ENCODE results near the gene ALDH3B2.
"Not testable (repeated sequence)": the region's sequence is repeated elsewhere in the genome, so short reads cannot be mapped to it uniquely, and the experiment has no call there.

ALDH3B2 gene

GRCh38 chr11:67711212-67711611, 36.8 kb upstream of the ALDH3B2 start:
- not testable (repeated sequence) for H3K4me3 ChIP-seq (ENCODE audit: low read length, poor library complexity, severe bottlenecking); H3K4me2 ChIP-seq (ENCODE audit: low read depth, low read length, poor library complexity, severe bottlenecking)

GRCh38 chr11:67709806-67710205, 35.4 kb upstream of the ALDH3B2 start:
- H3K9ac ChIP-seq (ENCODE audit: low read depth, low read length, poor library complexity, severe bottlenecking); H3K9me2 ChIP-seq (replicated peaks; ENCODE audit: low read depth, low read length); H3K79me2 ChIP-seq (ENCODE audit: insufficient read depth, low read length); H3K9me3 ChIP-seq (ENCODE audit: insufficient read depth, low read depth, low read length); H4K20me1 ChIP-seq (ENCODE audit: insufficient read depth, low read length, poor library complexity, severe bottlenecking); H3K4me2 ChIP-seq (ENCODE audit: low read depth, low read length, poor library complexity, severe bottlenecking); H2AFZ ChIP-seq (ENCODE audit: low read length); H3K36me3 ChIP-seq (ENCODE audit: insufficient read depth, low read length); H3K27me3 ChIP-seq (ENCODE audit: insufficient read depth, low read length, poor library complexity, severe bottlenecking); H3K4me1 ChIP-seq (ENCODE audit: insufficient read depth, low read length, poor library complexity, severe bottlenecking); H3F3A ChIP-seq (ENCODE audit: low read depth); H3K4me3 ChIP-seq (ENCODE audit: low read length, poor library complexity, severe bottlenecking): not testable (repeated sequence)

More at GRCh38 chr11:67711212-67711611, 36.8 kb upstream of the ALDH3B2 start:
- not testable (repeated sequence) for H3K79me2 ChIP-seq (ENCODE audit: insufficient read depth, low read length); H3K9ac ChIP-seq (ENCODE audit: low read depth, low read length, poor library complexity, severe bottlenecking); H3K9me3 ChIP-seq (ENCODE audit: insufficient read depth, low read depth, low read length); H4K20me1 ChIP-seq (ENCODE audit: insufficient read depth, low read length, poor library complexity, severe bottlenecking); H3K36me3 ChIP-seq (ENCODE audit: insufficient read depth, low read length); H3K4me1 ChIP-seq (ENCODE audit: insufficient read depth, low read length, poor library complexity, severe bottlenecking); H3K9me2 ChIP-seq (replicated peaks; ENCODE audit: low read depth, low read length); H3F3A ChIP-seq (ENCODE audit: low read depth); H3K27me3 ChIP-seq (ENCODE audit: insufficient read depth, low read length, poor library complexity, severe bottlenecking); H2AFZ ChIP-seq (ENCODE audit: low read length)

- Histone ChIP-seq H3K9ac (ENCODE audit: low read depth, low read length, poor library complexity, severe bottlenecking) (no peak overlapping the region), H3K4me3 (ENCODE audit: low read length, poor library complexity, severe bottlenecking) (no peak overlapping the region), H3K36me3 (ENCODE audit: insufficient read depth, low read length) (no peaks in the 10 kb centered on the region), H3K4me1 (ENCODE audit: insufficient read depth, low read length, poor library complexity, severe bottlenecking) (no peaks in the 10 kb centered on the region), H3K9me3 (ENCODE audit: insufficient read depth, low read depth, low read length) (no peaks in the 10 kb centered on the region), H3K9me2 (replicated peaks; ENCODE audit: low read depth, low read length) (no peaks in the 10 kb centered on the region), H3K79me2 (ENCODE audit: insufficient read depth, low read length) (no peaks in the 10 kb centered on the region), H3K27me3 (ENCODE audit: insufficient read depth, low read length, poor library complexity, severe bottlenecking) (no peaks in the 10 kb centered on the region), H2AFZ (ENCODE audit: low read length) (no peak overlapping the region), H3F3A (ENCODE audit: low read depth) (no peaks in the 10 kb centered on the region), H4K20me1 (ENCODE audit: insufficient read depth, low read length, poor library complexity, severe bottlenecking) (no peaks in the 10 kb centered on the region), H3K4me2 (ENCODE audit: low read depth, low read length, poor library complexity, severe bottlenecking) (no peak overlapping the region)
- TF ChIP-seq CTCF (conservative IDR thresholded peaks at IDR 0.05; ENCODE audit: low read length) (no peak), EZH2phosphoT487 (IDR thresholded peaks at IDR 0.05; ENCODE audit: borderline replicate concordance) (no peak)
Observed at GRCh38 chr11:67705264-67705663, 30.8 kb upstream of the ALDH3B2 start.

GRCh38 chr11:67704524-67704923, 30.1 kb upstream of the ALDH3B2 start:
- H3K9me3 ChIP-seq (ENCODE audit: insufficient read depth, low read depth, low read length) = no peaks in the 10 kb centered on the region

GRCh38 chr11:67703709-67704108, 29.3 kb upstream of the ALDH3B2 start:
- H3K4me2 ChIP-seq (ENCODE audit: low read depth, low read length, poor library complexity, severe bottlenecking); H4K20me1 ChIP-seq (ENCODE audit: insufficient read depth, low read length, poor library complexity, severe bottlenecking); H3K9me2 ChIP-seq (replicated peaks; ENCODE audit: low read depth, low read length); H3K9ac ChIP-seq (ENCODE audit: low read depth, low read length, poor library complexity, severe bottlenecking); H3K4me1 ChIP-seq (ENCODE audit: insufficient read depth, low read length, poor library complexity, severe bottlenecking); H3F3A ChIP-seq (ENCODE audit: low read depth); H3K27me3 ChIP-seq (ENCODE audit: insufficient read depth, low read length, poor library complexity, severe bottlenecking); H3K79me2 ChIP-seq (ENCODE audit: insufficient read depth, low read length); H3K36me3 ChIP-seq (ENCODE audit: insufficient read depth, low read length); H3K4me3 ChIP-seq (ENCODE audit: low read length, poor library complexity, severe bottlenecking); H3K9me3 ChIP-seq (ENCODE audit: insufficient read depth, low read depth, low read length); H2AFZ ChIP-seq (ENCODE audit: low read length): not testable (repeated sequence)

More at GRCh38 chr11:67704524-67704923, 30.1 kb upstream of the ALDH3B2 start:
- TF ChIP-seq CTCF (conservative IDR thresholded peaks at IDR 0.05; ENCODE audit: low read length) (no peak), EZH2phosphoT487 (IDR thresholded peaks at IDR 0.05; ENCODE audit: borderline replicate concordance) (no peak)
- Histone ChIP-seq H3K27me3 (ENCODE audit: insufficient read depth, low read length, poor library complexity, severe bottlenecking) (no peaks in the 10 kb centered on the region), H3K9me2 (replicated peaks; ENCODE audit: low read depth, low read length) (no peaks in the 10 kb centered on the region), H4K20me1 (ENCODE audit: insufficient read depth, low read length, poor library complexity, severe bottlenecking) (no peaks in the 10 kb centered on the region), H3K4me3 (ENCODE audit: low read length, poor library complexity, severe bottlenecking) (no peak overlapping the region), H3K79me2 (ENCODE audit: insufficient read depth, low read length) (no peaks in the 10 kb centered on the region), H3K36me3 (ENCODE audit: insufficient read depth, low read length) (no peaks in the 10 kb centered on the region), H3F3A (ENCODE audit: low read depth) (no peaks in the 10 kb centered on the region), H2AFZ (ENCODE audit: low read length) (no peak overlapping the region), H3K4me2 (ENCODE audit: low read depth, low read length, poor library complexity, severe bottlenecking) (no peak overlapping the region), H3K9ac (ENCODE audit: low read depth, low read length, poor library complexity, severe bottlenecking) (no peak overlapping the region), H3K4me1 (ENCODE audit: insufficient read depth, low read length, poor library complexity, severe bottlenecking) (no peaks in the 10 kb centered on the region)
